Naive thymus-derived CD4-positive, alpha-beta T cell (primary cell): ENCODE data around the gene TDG. TPM values are rescaled to one million over a fixed set of nuclear protein-coding genes. Genes with fewer than 3 reads are reported as not detected.
A peak's percentile ranks its signal among the peaks of the same experiment; 100 is the strongest.
"Not testable (repeated sequence)": the region's sequence is repeated elsewhere in the genome, so short reads cannot be mapped to it uniquely, and the experiment has no call there.

ENCODE experiments used
- ATAC-seq: fragments of 150-1000 bp; cut with Tn5 transposase; 2 replicates; pipeline ENCODE4 v1.10.0; 2021; ENCODE audit warnings: mild to moderate bottlenecking, moderate library complexity
- CTCF ChIA-PET: fragments of 350-600 bp; sonication (Branson Sonifier 250); formaldehyde crosslinking; loops from one replicate; lab custom pipeline; 2021; ENCODE audit warnings: antibody characterized with exemption; lab: Charles Lee
- POLR2A ChIA-PET: fragments of 350-600 bp; sonication (Branson Sonifier 250); formaldehyde crosslinking; loops from one replicate; lab custom pipeline; 2021; ENCODE audit warnings: antibody characterized with exemption, inconsistent platforms; lab: Charles Lee
- DNase-seq, 9 donors: peaks; one replicate each; pipeline versions ENCODE4 v3.0.0 to v3.0.0-alpha.2; 2020 to 2022; ENCODE audit warnings: mixed read lengths in 1 of 9
- H3K27ac ChIP-seq: one replicate; pipeline ENCODE4 v1.7.0; 2013; ENCODE audit warnings: mild to moderate bottlenecking, low read depth, low read length, moderate library complexity
- H3K27me3 ChIP-seq, 2 donors: one replicate each; pipeline ENCODE4 v1.7.0; 2013; ENCODE audit warnings: low read length in 2 of 2, mild to moderate bottlenecking in 2 of 2, moderate library complexity in 2 of 2; ENCODE audit not compliant: control insufficient read depth in 2 of 2, insufficient read depth in 2 of 2
- H3K36me3 ChIP-seq, 3 experiments: 1 replicate in 2 of 3; 2 replicates in 1 of 3; pipeline ENCODE4 v1.7.0; 2013; ENCODE audit warnings: low read length in 3 of 3, mild to moderate bottlenecking in 3 of 3, moderate library complexity in 1 of 3; ENCODE audit not compliant: insufficient read depth in 3 of 3, control insufficient read depth in 2 of 3
- H3K4me1 ChIP-seq, 2 donors: one replicate each; pipeline ENCODE4 v1.7.0; 2013; ENCODE audit warnings: low read length in 2 of 2, mild to moderate bottlenecking in 2 of 2, moderate library complexity in 1 of 2; ENCODE audit not compliant: control insufficient read depth in 2 of 2, insufficient read depth in 2 of 2
- H3K4me3 ChIP-seq: 2 replicates; pipeline ENCODE4 v1.7.0; 2013; ENCODE audit warnings: mild to moderate bottlenecking, low read length
- H3K9me3 ChIP-seq, 3 experiments: 1 replicate in 2 of 3; 2 replicates in 1 of 3; pipeline ENCODE4 v1.7.0; 2013; ENCODE audit warnings: low read length in 3 of 3; ENCODE audit not compliant: control insufficient read depth in 2 of 3
- H3K27ac Mint-ChIP-seq, 9 donors: one replicate each; pipeline ENCODE4 v1.8.0; 2020 to 2022; ENCODE audit warnings: mixed read lengths in 9 of 9, mild to moderate bottlenecking in 8 of 9, moderate library complexity in 5 of 9, inconsistent platforms in 2 of 9
- H3K27me3 Mint-ChIP-seq, 5 donors: one replicate each; pipeline ENCODE4 v1.8.0; 2021 to 2022; ENCODE audit warnings: mixed read lengths in 5 of 5, mild to moderate bottlenecking in 1 of 5
- H3K36me3 Mint-ChIP-seq, 5 donors: one replicate each; pipeline ENCODE4 v1.8.0; 2020 to 2022; ENCODE audit warnings: mixed read lengths in 5 of 5, mild to moderate bottlenecking in 3 of 5, inconsistent platforms in 1 of 5
- H3K4me1 Mint-ChIP-seq, 7 donors: one replicate each; pipeline ENCODE4 v1.8.0; 2020 to 2022; ENCODE audit warnings: mixed read lengths in 7 of 7, mild to moderate bottlenecking in 3 of 7, inconsistent platforms in 1 of 7
- H3K4me3 Mint-ChIP-seq, 10 donors: one replicate each; pipeline ENCODE4 v1.8.0; 2020 to 2022; ENCODE audit warnings: mild to moderate bottlenecking in 10 of 10, mixed read lengths in 10 of 10, moderate library complexity in 6 of 10, inconsistent platforms in 2 of 10
- H3K9me3 Mint-ChIP-seq, 11 donors: one replicate each; pipeline ENCODE4 v1.8.0; 2020 to 2022; ENCODE audit warnings: mixed read lengths in 11 of 11, mild to moderate bottlenecking in 4 of 11, inconsistent platforms in 1 of 11, moderate library complexity in 1 of 11
- intact Hi-C, 2 donors: fragments of 100-400 bp; cut with micrococcal nuclease; formaldehyde crosslinking; loops; one replicate each; pipeline ENCODE4 v1.15.1; 2023
- polyA plus RNA-seq, 2 donors: library from polyadenylated mRNA; unstranded; fragments of 300-500 nt; fragmentation: Illumina TruSeq; gene quantifications; one replicate each; pipeline ENCODE4 v1.2.3, GENCODE V29; 2021
- total RNA-seq, 6 experiments: library from RNA in 5 of 6; stranded (reverse) in 5 of 6; gene quantifications; 1 replicate in 5 of 6; 2 replicates in 1 of 6; pipeline ENCODE4 v1.2.3 and lab custom pipeline; 2021 to 2026

Gene TDG
- total and polyA plus RNA-seq, 7 experiments from 2014 or later: 15.4 to 43.0 (median 23.7) TPM

DNA sequence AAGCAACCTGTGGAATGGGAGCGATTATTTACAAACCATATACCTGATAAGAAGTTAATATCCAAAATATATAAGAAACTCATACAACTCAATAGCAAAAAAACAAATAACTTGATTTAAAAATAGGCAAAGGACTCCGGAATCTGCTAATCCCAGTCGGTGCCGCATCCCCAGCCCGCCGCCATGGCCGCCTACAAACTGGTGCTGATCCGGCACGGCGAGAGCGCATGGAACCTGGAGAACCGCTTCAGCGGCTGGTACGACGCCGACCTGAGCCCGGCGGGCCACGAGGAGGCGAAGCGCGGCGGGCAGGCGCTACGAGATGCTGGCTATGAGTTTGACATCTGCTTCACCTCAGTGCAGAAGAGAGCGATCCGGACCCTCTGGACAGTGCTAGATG lies 64.9 kb downstream of the TDG start:
- H3K4me3 ChIP-seq, H3K36me3 ChIP-seq, H3K27ac ChIP-seq, H3K4me1 ChIP-seq, H3K4me1 Mint-ChIP-seq, DNase-seq, H3K27ac Mint-ChIP-seq, CTCF ChIA-PET, intact Hi-C loops, POLR2A ChIA-PET, H3K4me3 Mint-ChIP-seq, H3K9me3 ChIP-seq, H3K27me3 ChIP-seq, H3K9me3 Mint-ChIP-seq, H3K36me3 Mint-ChIP-seq: not testable (repeated sequence)
- H3K27me3 Mint-ChIP-seq: peaks cover 6 to 32% (median 14%) of the 10 kb centered on the region in 5 donors
- ATAC-seq: peak; percentile 45

DNA sequence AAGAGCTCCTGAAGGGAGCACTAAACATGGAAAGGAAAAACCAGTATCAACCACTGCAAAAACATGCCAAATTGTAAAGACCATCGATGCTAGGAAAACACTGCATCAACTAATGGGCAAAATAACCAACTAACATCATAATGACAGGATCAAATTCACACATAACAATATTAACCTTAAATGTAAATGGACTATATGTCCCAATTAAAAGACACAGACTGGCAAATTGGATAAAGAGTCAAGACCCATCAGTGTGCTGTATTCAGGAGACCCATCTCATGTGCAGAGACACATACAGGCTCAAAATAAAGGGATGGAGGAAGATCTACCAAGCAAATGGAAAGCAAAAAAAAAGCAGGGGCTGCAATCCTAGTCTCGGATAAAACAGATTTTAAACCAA lies 70.5 kb downstream of the TDG start:
- H3K4me1 Mint-ChIP-seq, DNase-seq, H3K36me3 ChIP-seq, H3K4me3 Mint-ChIP-seq, H3K27me3 ChIP-seq, H3K27ac Mint-ChIP-seq, H3K9me3 Mint-ChIP-seq, ATAC-seq, POLR2A ChIA-PET, H3K4me3 ChIP-seq, H3K27ac ChIP-seq, CTCF ChIA-PET, H3K4me1 ChIP-seq, intact Hi-C loops, H3K9me3 ChIP-seq, H3K36me3 Mint-ChIP-seq: not testable (repeated sequence)
- H3K27me3 Mint-ChIP-seq: peaks cover 4 to 33% (median 9%) of the 10 kb centered on the region in 5 donors

Other genes starting within 250 kb of the TDG start
- gene NT5DC3, start 124.6 kb upstream of the TDG start, total RNA-seq: 1 to 10 TPM; 3.9 to 5.0 (median 4.5) TPM
- gene NT5DC3, start 124.6 kb upstream of the TDG start, polyA plus RNA-seq: 1 to 10 TPM in 1 of 2 donors, under 1 TPM in 1; 0.99 to 1.6 TPM
- gene HSP90B1, start 35.5 kb upstream of the TDG start, total RNA-seq: 100 to 1,000 TPM; 226 to 461 (median 436) TPM
- gene HSP90B1, start 35.5 kb upstream of the TDG start, polyA plus RNA-seq: 100 to 1,000 TPM; 184 to 230 TPM
- under 1 TPM in 1 of 5 experiments, not detected in 4; 0.15 TPM for gene GLT8D2, start 84.3 kb downstream of the TDG start, total RNA-seq
- under 1 TPM in 1 of 2 donors, not detected in 1; 0.43 TPM for gene GLT8D2, start 84.3 kb downstream of the TDG start, polyA plus RNA-seq
- 10 to 100 TPM; 11.4 to 20.2 (median 16.2) TPM for gene HCFC2, start 98.7 kb downstream of the TDG start, total RNA-seq
- gene HCFC2, start 98.7 kb downstream of the TDG start, polyA plus RNA-seq: 1 to 10 TPM; 6.4 to 7.0 TPM
- 10 to 100 TPM; 11.6 to 25.9 (median 24.4) TPM for gene NFYB, start 172.3 kb downstream of the TDG start, total RNA-seq
- gene NFYB, start 172.3 kb downstream of the TDG start, polyA plus RNA-seq: 10 to 100 TPM; 39.1 to 47.0 TPM
- gene TXNRD1, start 249.9 kb downstream of the TDG start, total RNA-seq: 10 to 100 TPM; 19.1 to 73.5 (median 41.7) TPM
- gene TXNRD1, start 249.9 kb downstream of the TDG start, polyA plus RNA-seq: 10 to 100 TPM; 22.3 to 23.5 TPM